Measurements from ENCODE around the gene SDSL.

Gene SDSL

GRCh38 chr12:113391650-113392337 is 30.4 kb upstream of the SDSL start:
- peaks cover 2% of the 10 kb centered on the region for H3K36me3 Mint-ChIP-seq
- no peak overlapping the region for H3K4me3 Mint-ChIP-seq
- H3K27ac Mint-ChIP-seq = no peak overlapping the region
- no peaks in the 10 kb centered on the region for H3K4me1 Mint-ChIP-seq (ENCODE audit: low read depth)
- H3K9me3 Mint-ChIP-seq (ENCODE audit: low read depth) = no peaks in the 10 kb centered on the region
- no peaks in the 10 kb centered on the region for H3K27me3 Mint-ChIP-seq

DNA sequence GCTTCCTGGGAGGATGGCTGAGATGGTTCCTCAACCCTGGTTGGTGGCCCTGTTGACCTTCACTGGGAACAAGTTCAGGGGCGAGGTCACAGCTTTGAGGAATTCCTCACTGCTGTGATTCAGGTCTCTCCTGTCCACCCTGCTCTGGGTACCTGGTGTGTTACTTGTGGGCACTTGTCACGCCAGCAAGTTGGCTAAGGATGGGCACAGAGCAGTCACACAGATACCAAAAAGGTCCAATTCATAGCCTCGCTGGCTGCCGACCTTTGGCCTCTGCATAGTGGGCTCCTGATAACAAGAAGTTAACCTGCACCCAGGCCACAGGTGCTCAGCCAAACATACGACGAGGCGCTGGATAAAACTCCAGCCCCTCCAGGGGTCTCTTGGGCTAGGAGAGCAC is 29.7 kb upstream of the SDSL start:
- Mint-ChIP-seq H3K9me3 (ENCODE audit: low read depth) (no peaks in the 10 kb centered on the region), H3K4me1 (ENCODE audit: low read depth) (no peaks in the 10 kb centered on the region), H3K4me3 (no peak overlapping the region), H3K36me3 (peaks cover 2% of the 10 kb centered on the region), H3K27me3 (no peaks in the 10 kb centered on the region), H3K27ac (no peak overlapping the region)

- no peak overlapping the region for H3K27ac Mint-ChIP-seq
- peaks cover 2% of the 10 kb centered on the region for H3K36me3 Mint-ChIP-seq
- no peaks in the 10 kb centered on the region for H3K4me1 Mint-ChIP-seq (ENCODE audit: low read depth)
- H3K27me3 Mint-ChIP-seq = no peaks in the 10 kb centered on the region
- H3K4me3 Mint-ChIP-seq = no peak overlapping the region
- H3K9me3 Mint-ChIP-seq (ENCODE audit: low read depth) = no peaks in the 10 kb centered on the region
These were observed 29.1 kb upstream of the SDSL start for GRCh38 chr12:113392988-113393579.

DNA sequence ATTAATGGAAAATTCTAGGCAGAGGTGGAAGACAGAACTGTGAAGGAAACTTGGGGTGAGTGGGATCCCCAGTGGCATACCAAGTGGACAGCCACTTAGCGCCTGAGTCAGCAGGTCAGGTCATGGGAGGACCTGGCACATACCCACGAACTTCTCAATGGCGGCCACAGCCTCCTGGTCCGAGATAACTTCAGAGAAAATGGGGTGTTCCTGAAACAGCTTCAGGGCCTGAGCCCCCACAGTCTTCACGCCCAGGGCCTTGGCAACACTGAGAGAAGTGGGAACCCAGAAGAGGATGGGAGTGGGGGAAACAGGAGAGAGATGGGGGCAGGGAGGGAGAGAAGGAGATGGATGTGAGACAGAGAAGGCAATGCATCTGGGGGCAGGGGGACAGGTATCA is 28.4 kb upstream of the SDSL start:
- Mint-ChIP-seq H3K27me3 (no peaks in the 10 kb centered on the region), H3K4me1 (ENCODE audit: low read depth) (no peaks in the 10 kb centered on the region), H3K36me3 (peaks cover 2% of the 10 kb centered on the region), H3K9me3 (ENCODE audit: low read depth) (no peaks in the 10 kb centered on the region), H3K4me3 (no peak overlapping the region), H3K27ac (no peak overlapping the region)

DNA sequence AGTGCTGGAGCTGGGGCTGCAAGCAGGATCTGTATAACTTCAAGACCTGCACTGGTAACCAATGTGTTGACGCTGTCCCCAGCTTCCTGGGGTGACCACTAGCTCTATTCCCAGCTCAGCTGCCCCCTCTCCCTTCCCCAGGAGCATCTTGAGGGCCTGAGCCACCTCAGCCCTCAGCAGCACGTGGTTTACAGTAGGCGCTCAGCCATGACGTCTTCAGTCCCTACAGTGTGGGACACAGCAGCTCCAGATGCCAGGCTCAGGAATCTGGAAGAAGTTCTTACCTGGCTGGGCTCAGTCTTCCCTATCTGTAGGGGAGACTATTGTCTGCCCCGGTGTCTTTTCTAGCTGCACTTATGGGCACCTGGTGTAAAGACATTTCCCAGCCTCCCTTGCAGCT is 27.1 kb upstream of the SDSL start:
- Mint-ChIP-seq H3K4me1 (ENCODE audit: low read depth) (no peaks in the 10 kb centered on the region), H3K9me3 (ENCODE audit: low read depth) (no peaks in the 10 kb centered on the region), H3K36me3 (peaks cover 2% of the 10 kb centered on the region), H3K27me3 (no peaks in the 10 kb centered on the region), H3K4me3 (no peak overlapping the region), H3K27ac (no peak overlapping the region)

DNA sequence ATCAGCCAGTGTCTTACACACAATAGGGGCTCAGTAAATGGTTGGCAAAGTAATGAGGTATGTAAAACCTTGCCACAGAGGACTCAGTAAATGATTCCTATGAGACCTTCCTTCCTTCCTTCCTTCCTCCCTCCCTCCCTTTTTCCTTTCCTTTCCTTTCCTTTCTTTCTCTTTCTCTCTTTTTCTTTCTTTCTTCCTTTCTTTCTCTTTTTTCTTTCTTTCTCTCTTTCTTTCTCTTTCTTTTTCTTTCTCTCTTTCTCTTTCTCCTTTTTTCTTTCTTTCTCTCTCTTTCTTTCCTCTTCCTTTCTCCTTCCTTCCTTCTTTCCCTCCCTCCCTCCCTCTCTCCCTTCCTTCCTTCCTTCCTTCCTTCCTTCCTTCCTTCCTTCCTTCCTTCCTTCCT is 26.0 kb upstream of the SDSL start:
- H3K36me3 Mint-ChIP-seq = peaks cover under 1% of the 10 kb centered on the region
- no peaks in the 10 kb centered on the region for H3K4me1 Mint-ChIP-seq (ENCODE audit: low read depth)
- H3K27ac Mint-ChIP-seq = no peak overlapping the region

GRCh38 chr12:113396828-113397496 is 25.2 kb upstream of the SDSL start:
- Mint-ChIP-seq H3K4me1 (ENCODE audit: low read depth) (no peaks in the 10 kb centered on the region), H3K9me3 (ENCODE audit: low read depth) (no peaks in the 10 kb centered on the region), H3K4me3 (no peak overlapping the region), H3K27me3 (peaks cover 1% of the 10 kb centered on the region), H3K36me3 (no peaks in the 10 kb centered on the region), H3K27ac (no peak overlapping the region)

More for the DNA sequence above, 26.0 kb upstream of the SDSL start:
- H3K9me3 Mint-ChIP-seq (ENCODE audit: low read depth) = no peaks in the 10 kb centered on the region
- H3K27me3 Mint-ChIP-seq = peaks cover 1% of the 10 kb centered on the region
- H3K4me3 Mint-ChIP-seq = no peak overlapping the region

GRCh38 chr12:113397497-113398197 is 24.5 kb upstream of the SDSL start:
- H3K4me3 Mint-ChIP-seq = no peak overlapping the region
- no peaks in the 10 kb centered on the region for H3K36me3 Mint-ChIP-seq
- peaks cover 1% of the 10 kb centered on the region for H3K27me3 Mint-ChIP-seq
- no peak overlapping the region for H3K27ac Mint-ChIP-seq
- no peaks in the 10 kb centered on the region for H3K4me1 Mint-ChIP-seq (ENCODE audit: low read depth)
- no peaks in the 10 kb centered on the region for H3K9me3 Mint-ChIP-seq (ENCODE audit: low read depth)

- peaks cover 1% of the 10 kb centered on the region for H3K27me3 Mint-ChIP-seq
- no peaks in the 10 kb centered on the region for H3K36me3 Mint-ChIP-seq
- H3K4me1 Mint-ChIP-seq (ENCODE audit: low read depth) = no peaks in the 10 kb centered on the region
- H3K4me3 Mint-ChIP-seq = no peak overlapping the region
- H3K9me3 Mint-ChIP-seq (ENCODE audit: low read depth) = no peaks in the 10 kb centered on the region
- no peak overlapping the region for H3K27ac Mint-ChIP-seq
These were observed 23.6 kb upstream of the SDSL start for GRCh38 chr12:113398346-113399290.

- peaks cover 5% of the 10 kb centered on the region for H3K27me3 Mint-ChIP-seq
- H3K27ac Mint-ChIP-seq = no peak overlapping the region
- no peaks in the 10 kb centered on the region for H3K4me1 Mint-ChIP-seq (ENCODE audit: low read depth)
- H3K9me3 Mint-ChIP-seq (ENCODE audit: low read depth) = no peaks in the 10 kb centered on the region
- no peaks in the 10 kb centered on the region for H3K36me3 Mint-ChIP-seq
- H3K4me3 Mint-ChIP-seq = no peak overlapping the region
These were observed 22.7 kb upstream of the SDSL start for GRCh38 chr12:113399490-113399889.

DNA sequence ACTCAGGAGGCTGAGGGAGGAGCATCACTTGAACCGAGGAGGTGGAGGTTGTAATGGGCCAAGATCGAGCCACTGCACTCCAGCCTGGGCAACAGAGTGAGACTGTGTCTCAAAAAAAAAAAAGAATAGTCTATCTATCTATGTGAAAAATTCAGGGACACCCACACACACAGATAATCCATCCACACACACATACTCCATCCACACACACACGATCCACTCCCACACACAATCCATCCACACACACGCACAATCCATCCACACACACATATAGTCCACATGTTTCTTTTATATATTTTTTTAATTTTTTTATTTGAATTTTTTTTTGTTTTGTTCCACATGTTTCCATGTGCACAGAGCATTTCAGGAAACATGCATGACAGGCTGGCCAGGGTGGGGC is 21.8 kb upstream of the SDSL start:
- peaks cover 6% of the 10 kb centered on the region for H3K27me3 Mint-ChIP-seq
- no peaks in the 10 kb centered on the region for H3K36me3 Mint-ChIP-seq
- H3K4me3 Mint-ChIP-seq = no peak overlapping the region
- H3K27ac Mint-ChIP-seq = no peak overlapping the region
- no peaks in the 10 kb centered on the region for H3K4me1 Mint-ChIP-seq (ENCODE audit: low read depth)
- no peaks in the 10 kb centered on the region for H3K9me3 Mint-ChIP-seq (ENCODE audit: low read depth)

DNA sequence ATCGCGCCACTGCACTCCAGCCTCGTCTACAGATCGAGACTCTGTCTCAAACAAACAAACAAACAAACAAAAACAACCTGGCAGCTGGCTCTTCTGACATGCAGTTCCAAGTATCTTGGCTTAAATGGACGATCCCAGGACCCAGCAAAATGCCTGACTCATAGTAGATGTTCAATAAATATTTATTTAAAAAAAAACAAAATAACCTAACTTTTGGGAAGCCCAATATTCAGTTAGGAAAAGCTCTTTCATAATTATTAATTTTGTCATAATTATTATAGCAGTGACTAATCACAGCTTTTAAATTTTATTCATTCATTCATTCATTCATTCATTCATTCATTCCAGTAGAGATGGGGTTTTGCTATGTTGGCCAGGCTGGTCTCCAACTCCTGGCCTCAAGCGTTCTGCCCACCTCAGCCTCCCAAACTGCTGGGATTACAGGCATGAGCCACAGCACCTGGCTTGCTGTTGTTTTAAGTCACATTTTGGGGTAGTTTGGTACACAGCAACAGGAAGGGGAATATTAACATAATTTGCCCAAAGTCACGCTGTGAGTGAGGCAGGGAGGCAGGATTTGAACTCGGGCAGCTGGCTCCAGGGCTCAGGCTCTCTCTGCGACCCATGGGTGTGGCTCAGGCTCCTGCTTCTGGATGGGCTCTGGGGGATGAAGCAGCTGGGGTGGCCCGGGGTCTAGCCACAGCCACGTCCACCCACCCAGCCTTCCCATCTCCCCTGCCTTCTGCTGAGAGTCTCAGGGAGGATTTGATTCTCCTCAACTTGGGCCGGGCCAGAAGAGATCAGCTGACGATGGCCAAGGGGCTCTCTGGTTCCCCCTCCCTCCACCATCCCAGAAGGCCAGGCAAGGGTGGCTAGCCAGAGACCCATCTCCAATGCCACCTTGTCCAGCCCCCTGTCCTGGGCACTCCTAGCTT is 20.8 kb upstream of the SDSL start:
- H3K27me3 Mint-ChIP-seq = peaks cover 6% of the 10 kb centered on the region
- no peak overlapping the region for H3K4me3 Mint-ChIP-seq
- no peaks in the 10 kb centered on the region for H3K4me1 Mint-ChIP-seq (ENCODE audit: low read depth)
- no peaks in the 10 kb centered on the region for H3K9me3 Mint-ChIP-seq (ENCODE audit: low read depth)
- no peak overlapping the region for H3K27ac Mint-ChIP-seq
- no peaks in the 10 kb centered on the region for H3K36me3 Mint-ChIP-seq

- no peak overlapping the region for H3K27ac Mint-ChIP-seq
- no peaks in the 10 kb centered on the region for H3K9me3 Mint-ChIP-seq (ENCODE audit: low read depth)
- no peak overlapping the region for H3K4me3 Mint-ChIP-seq
- H3K4me1 Mint-ChIP-seq (ENCODE audit: low read depth) = no peaks in the 10 kb centered on the region
- no peaks in the 10 kb centered on the region for H3K36me3 Mint-ChIP-seq
- H3K27me3 Mint-ChIP-seq = peaks cover 6% of the 10 kb centered on the region
These were observed 19.5 kb upstream of the SDSL start for GRCh38 chr12:113402586-113403260.

Measured in activated naive CD8-positive, alpha-beta T cell (primary cell).